Neural cell (in vitro differentiated cells): ENCODE measurements around the gene RAET1L. TPM values are rescaled to one million over a fixed set of nuclear protein-coding genes. Genes with fewer than 3 reads are reported as not detected.
"Not testable (repeated sequence)": the region's sequence is repeated elsewhere in the genome, so short reads cannot be mapped to it uniquely, and the experiment has no call there.

Experiments
- H2AFZ ChIP-seq: fragments of 200-600, 300-800 bp; sonication (generic), shearing (Covaris generic); 2 replicates; pipeline ENCODE4 v1.6.0; 2014; ENCODE audit warnings: low read depth, mild to moderate bottlenecking, antibody characterized with exemption, low read length, moderate library complexity
- H3F3A ChIP-seq: fragments of 200-600 bp; shearing (Covaris generic); 2 replicates; pipeline ENCODE4 v1.6.1; 2016; ENCODE audit warnings: mild to moderate bottlenecking, moderate library complexity, mixed read lengths, antibody characterized with exemption, low read length; ENCODE audit not compliant: insufficient read depth, poor library complexity, severe bottlenecking
- H3K27ac ChIP-seq: fragments of 200-600, 300-800 bp; sonication (generic), shearing (Covaris generic); 2 replicates; pipeline ENCODE4 v1.5.1; 2014; ENCODE audit warnings: mild to moderate bottlenecking, low read length, moderate library complexity
- H3K27me3 ChIP-seq: fragments of 300-800, 200-600 bp; sonication (generic), shearing (Covaris generic); 2 replicates; pipeline ENCODE4 v1.6.0; 2014; ENCODE audit warnings: mild to moderate bottlenecking, low read depth, low read length, moderate library complexity; ENCODE audit not compliant: insufficient read depth
- H3K36me3 ChIP-seq: fragments of 300-800, 200-600 bp; sonication (generic), shearing (Covaris generic); 2 replicates; pipeline ENCODE4 v1.5.1; 2014; ENCODE audit warnings: mild to moderate bottlenecking, antibody characterized with exemption, low read length, moderate library complexity; ENCODE audit not compliant: insufficient read depth
- H3K4me2 ChIP-seq: fragments of 300-800, 200-600 bp; sonication (generic), shearing (Covaris generic); 2 replicates; pipeline ENCODE4 v1.6.0; 2014; ENCODE audit warnings: mild to moderate bottlenecking, low read length
- H3K4me3 ChIP-seq: fragments of 300-800, 200-600 bp; sonication (generic), shearing (Covaris generic); 2 replicates; pipeline ENCODE4 v1.5.1; 2014; ENCODE audit warnings: mild to moderate bottlenecking, low read length, moderate library complexity
- H3K79me2 ChIP-seq: fragments of 200-600 bp; shearing (Covaris generic); replicated peaks from 2 replicates; pipeline ENCODE4 v1.6.0; 2014; ENCODE audit warnings: mild to moderate bottlenecking, low read length, moderate library complexity; ENCODE audit not compliant: insufficient read depth
- H3K9ac ChIP-seq: fragments of 300-800, 200-600 bp; sonication (generic), shearing (Covaris generic); 2 replicates; pipeline ENCODE4 v1.6.1; 2016; ENCODE audit warnings: mild to moderate bottlenecking, low read length, mixed read lengths
- H3K9me2 ChIP-seq: fragments of 200-600 bp; shearing (Covaris generic); 2 replicates; pipeline ENCODE4 v1.6.1; 2016; ENCODE audit warnings: mild to moderate bottlenecking, low read length, mixed read lengths; ENCODE audit not compliant: insufficient read depth
- H3K9me3 ChIP-seq: fragments of 200-600, 300-800 bp; sonication (generic), shearing (Covaris generic); 2 replicates; pipeline ENCODE4 v1.6.1; 2016; ENCODE audit warnings: mild to moderate bottlenecking, mixed run types, low read length, moderate library complexity, mixed read lengths
- H4K20me1 ChIP-seq: fragments of 200-600 bp; shearing (Covaris generic); 2 replicates; pipeline ENCODE4 v1.6.1; 2016; ENCODE audit warnings: mild to moderate bottlenecking, mixed run types; ENCODE audit not compliant: insufficient read depth
- CTCF ChIP-seq: fragments of 450-650 bp; IDR thresholded peaks from 2 replicates; pipeline ENCODE4 v1.5.1; 2014; ENCODE audit warnings: antibody characterized with exemption, mild to moderate bottlenecking, moderate library complexity; ENCODE audit not compliant: poor library complexity, severe bottlenecking
- EP300 ChIP-seq: fragments of 450-650 bp; conservative IDR thresholded peaks from 2 replicates; pipeline ENCODE4 v1.6.1; 2014; ENCODE audit warnings: antibody characterized with exemption, mild to moderate bottlenecking, moderate library complexity; ENCODE audit not compliant: poor library complexity, severe bottlenecking
- EZH2 ChIP-seq: fragments of 200-600, 300-800 bp; shearing (Covaris generic), sonication (generic); IDR thresholded peaks from 2 replicates; pipeline ENCODE4 v1.6.1; 2014; ENCODE audit warnings: antibody characterized with exemption, low read length, borderline replicate concordance, mild to moderate bottlenecking; ENCODE audit not compliant: insufficient read depth, poor library complexity, severe bottlenecking
- MXI1 ChIP-seq: fragments of 450-650 bp; conservative IDR thresholded peaks from 2 replicates; pipeline ENCODE4 v1.6.1; 2014; ENCODE audit warnings: antibody characterized with exemption, mild to moderate bottlenecking; ENCODE audit not compliant: poor library complexity, severe bottlenecking
- POLR2AphosphoS5 ChIP-seq: IDR thresholded peaks from 2 replicates; pipeline ENCODE4 v1.6.1; 2012
- RAD21 ChIP-seq: fragments of 450-650 bp; conservative IDR thresholded peaks from 2 replicates; pipeline ENCODE4 v1.6.1; 2014; ENCODE audit warnings: antibody characterized with exemption, mild to moderate bottlenecking, moderate library complexity
- REST ChIP-seq: IDR thresholded peaks from 2 replicates; pipeline ENCODE4 v1.6.1; 2012; ENCODE audit warnings: borderline replicate concordance
- SMC3 ChIP-seq: fragments of 450-650 bp; conservative IDR thresholded peaks from 2 replicates; pipeline ENCODE4 v1.6.1; 2014; ENCODE audit warnings: antibody characterized with exemption, mild to moderate bottlenecking, moderate library complexity; ENCODE audit not compliant: poor library complexity
- TAF1 ChIP-seq: IDR thresholded peaks from 2 replicates; pipeline ENCODE4 v1.6.1; 2012; ENCODE audit warnings: low read depth
- polyA plus RNA-seq: library from polyadenylated mRNA; depleted of rRNA; stranded (reverse); fragments of >200 nt; gene quantifications from 2 replicates; pipeline ENCODE4 v1.2.3, GENCODE V29; 2014

The RAET1L gene
- polyA plus RNA-seq, 1 donor from 2014 or later: not detected

DNA sequence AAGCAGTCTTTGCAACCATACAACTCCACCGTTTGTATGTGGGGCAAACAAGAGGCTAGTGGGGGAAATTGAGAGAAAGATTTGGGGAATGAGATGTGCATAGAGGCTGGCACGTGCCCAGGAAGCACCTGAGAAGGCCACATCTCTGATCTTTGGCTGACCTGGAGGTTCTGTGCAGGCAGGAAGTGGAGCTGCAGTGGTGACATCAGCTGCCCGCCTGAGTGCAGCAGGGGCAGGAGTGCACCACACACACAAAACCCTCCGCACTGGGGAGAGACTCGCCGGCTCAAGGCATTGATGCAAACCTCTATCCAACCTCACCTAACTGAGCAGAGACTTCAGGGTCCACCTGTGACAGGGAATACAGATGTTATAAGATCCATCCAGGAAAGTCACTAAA, 50.9 kb downstream of the RAET1L start:
- not testable (repeated sequence) for H3K4me2 ChIP-seq, H3F3A ChIP-seq, H3K36me3 ChIP-seq, H3K9me3 ChIP-seq, H3K79me2 ChIP-seq, H3K27ac ChIP-seq, H3K4me3 ChIP-seq, H3K9me2 ChIP-seq, H4K20me1 ChIP-seq, H3K9ac ChIP-seq, H2AFZ ChIP-seq
- peaks cover 46% of the 10 kb centered on the region for H3K27me3 ChIP-seq

DNA sequence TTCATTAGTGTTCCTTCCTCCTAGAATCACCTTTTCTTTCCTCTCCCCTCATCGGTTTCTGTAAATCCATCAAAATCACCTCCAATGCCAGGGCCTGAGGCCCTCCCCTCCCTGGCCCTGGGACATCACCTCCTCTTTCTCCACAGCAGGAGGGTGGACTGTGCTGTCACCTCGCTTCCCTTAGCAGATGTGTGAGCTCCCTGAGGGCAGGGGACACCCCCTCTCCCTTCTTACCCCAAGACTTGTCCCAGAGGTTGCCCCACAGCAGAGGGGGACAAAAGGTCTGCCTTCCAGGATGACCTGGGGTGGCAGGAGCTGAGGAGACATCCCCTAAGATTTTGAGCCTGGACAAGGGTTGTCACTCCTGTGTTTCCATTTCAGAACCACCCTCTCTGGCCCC, 55.7 kb downstream of the RAET1L start:
- Histone ChIP-seq H3K27me3 (peaks cover 32% of the 10 kb centered on the region), H3K9ac (no peak overlapping the region), H3K9me3 (no peaks in the 10 kb centered on the region), H3K36me3 (no peaks in the 10 kb centered on the region), H2AFZ (no peak overlapping the region), H3F3A (no peaks in the 10 kb centered on the region), H4K20me1 (no peaks in the 10 kb centered on the region), H3K79me2 (no peaks in the 10 kb centered on the region), H3K9me2 (no peaks in the 10 kb centered on the region), H3K4me2 (no peak overlapping the region), H3K4me3 (no peak overlapping the region), H3K27ac (no peak overlapping the region)
- TF ChIP-seq TAF1 (no peak), CTCF (no peak), RAD21 (no peak), POLR2AphosphoS5 (no peak), EZH2 (no peak), MXI1 (no peak), SMC3 (no peak), EP300 (no peak), REST (no peak)

DNA sequence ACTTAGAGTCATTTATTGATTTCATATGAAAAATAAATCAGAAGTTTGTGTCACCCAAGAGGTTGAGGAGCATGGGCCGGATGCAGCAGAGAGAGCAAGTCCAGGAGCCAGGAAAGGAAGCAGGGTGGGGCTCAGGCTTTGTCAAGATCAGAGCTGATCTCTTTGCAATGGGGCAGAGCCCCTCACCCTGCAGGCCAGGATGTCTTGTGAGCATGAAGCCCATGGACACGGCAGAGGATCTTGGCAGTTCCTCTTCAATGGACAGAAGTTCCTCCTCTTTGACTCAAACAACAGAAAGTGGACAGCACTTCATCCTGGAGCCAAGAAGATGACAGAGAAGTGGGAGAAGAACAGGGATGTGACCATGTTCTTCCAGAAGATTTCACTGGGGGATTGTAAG, 56.4 kb downstream of the RAET1L start:
- H3K27ac ChIP-seq, H3K4me3 ChIP-seq, H3K36me3 ChIP-seq, H2AFZ ChIP-seq, H4K20me1 ChIP-seq, H3K4me2 ChIP-seq, H3F3A ChIP-seq, H3K9me3 ChIP-seq, H3K9ac ChIP-seq, H3K79me2 ChIP-seq, H3K9me2 ChIP-seq: not testable (repeated sequence)
- H3K27me3 ChIP-seq: peaks cover 38% of the 10 kb centered on the region

Other genes starting within 250 kb of the RAET1L start
- 53.5 and 57.0 TPM in 2 replicates for gene LRP11, start 161.2 kb downstream of the RAET1L start, polyA plus RNA-seq
- not detected in 2 replicates for gene RAET1E, start 127.4 kb downstream of the RAET1L start, polyA plus RNA-seq
- not detected in 2 replicates for gene RAET1G, start 102.4 kb downstream of the RAET1L start, polyA plus RNA-seq
- 1.5 and 2.8 TPM in 2 replicates for gene ULBP2, start 83.5 kb downstream of the RAET1L start, polyA plus RNA-seq
- 0.22 and 0.38 TPM in 2 replicates for gene ULBP1, start 61.6 kb downstream of the RAET1L start, polyA plus RNA-seq
- 2.2 and 2.8 TPM in 2 replicates for gene ULBP3, start 43.6 kb upstream of the RAET1L start, polyA plus RNA-seq
- 9.9 and 14.0 TPM in 2 replicates for gene PPP1R14C, start 117.5 kb upstream of the RAET1L start, polyA plus RNA-seq